GM19099 (cell line): Measurements from ENCODE around the gene NOS1AP.

Experiments used
- POLR2A ChIP-seq: IDR thresholded peaks from 3 replicates; pipeline ENCODE4 v1.6.1; 2011; ENCODE audit warnings: low read depth; ENCODE audit not compliant: insufficient read length; ENCODE audit errors: extremely low read depth

NOS1AP gene

DNA sequence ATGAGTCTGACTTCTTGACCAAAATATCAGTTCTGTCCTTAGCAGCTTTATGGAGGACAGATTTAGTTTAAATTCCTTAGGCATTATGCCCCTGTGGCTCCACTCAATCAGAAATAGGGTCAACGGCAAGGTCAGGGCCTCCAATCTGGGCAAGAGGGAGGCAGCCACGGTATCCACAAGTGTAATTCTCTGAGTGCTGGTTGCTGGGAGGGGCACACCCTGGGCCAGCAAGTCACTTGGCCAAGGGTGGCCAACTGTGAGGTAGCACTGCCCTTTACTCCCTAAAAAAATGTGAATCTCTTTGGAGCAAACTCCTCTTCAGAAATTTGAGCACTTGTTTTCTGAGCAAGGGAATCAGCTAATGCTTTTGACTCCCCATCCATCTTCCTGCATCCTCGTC is 294.3 kb downstream of the NOS1AP start:
- no peak for TF ChIP-seq POLR2A

DNA sequence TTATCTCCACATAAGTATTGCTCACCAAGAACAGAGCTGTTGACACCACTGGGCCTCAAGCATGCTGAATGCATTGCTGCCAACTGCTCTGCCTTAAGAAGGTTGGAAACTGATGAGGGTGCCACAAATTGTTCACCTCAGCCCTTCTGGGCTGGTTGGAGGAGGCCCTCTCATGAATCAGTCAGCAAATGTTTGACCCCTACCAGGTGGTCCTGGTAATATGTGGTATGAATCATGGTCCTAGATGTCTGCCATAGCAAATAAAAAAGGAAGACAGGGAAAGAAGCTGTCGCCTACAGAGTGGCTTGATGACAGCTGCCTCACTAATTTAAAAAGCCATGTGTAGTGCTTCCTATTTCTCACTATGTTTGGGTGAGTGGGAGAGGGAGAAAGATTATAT is 295.0 kb downstream of the NOS1AP start:
- no peak for TF ChIP-seq POLR2A

DNA sequence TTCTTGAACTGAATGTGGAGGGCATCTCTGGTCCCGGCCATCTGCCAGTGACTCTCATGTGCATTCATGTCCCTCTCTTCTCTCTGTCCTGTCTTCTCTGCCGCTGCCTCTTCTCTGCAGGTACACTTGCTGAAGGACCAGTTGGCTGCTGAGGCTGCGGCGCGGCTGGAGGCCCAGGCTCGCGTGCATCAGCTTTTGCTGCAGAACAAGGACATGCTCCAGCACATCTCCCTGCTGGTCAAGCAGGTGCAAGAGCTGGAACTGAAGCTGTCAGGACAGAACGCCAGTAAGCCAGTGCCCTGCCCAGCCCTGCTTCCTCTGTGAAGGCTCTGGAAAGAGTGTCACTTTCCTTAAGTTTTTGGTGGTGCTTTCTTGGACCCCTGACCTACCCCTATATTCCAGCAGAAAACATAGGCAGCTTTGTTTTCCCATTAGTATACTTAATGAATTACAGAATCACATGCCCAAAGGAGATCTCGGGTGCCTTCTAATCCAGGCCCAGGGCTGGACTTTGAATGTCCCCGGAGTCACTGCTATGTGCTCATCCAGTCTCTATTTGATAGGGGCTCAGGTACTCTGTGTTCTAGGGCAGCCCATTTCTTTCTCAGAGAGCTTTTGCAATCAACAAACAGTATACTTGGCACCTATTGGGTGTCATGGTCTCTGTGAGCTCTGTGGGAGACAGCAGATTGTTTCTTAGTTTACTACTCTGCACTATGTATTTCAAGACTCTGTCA is 296.0 kb downstream of the NOS1AP start:
- TF ChIP-seq POLR2A, result no peak

DNA sequence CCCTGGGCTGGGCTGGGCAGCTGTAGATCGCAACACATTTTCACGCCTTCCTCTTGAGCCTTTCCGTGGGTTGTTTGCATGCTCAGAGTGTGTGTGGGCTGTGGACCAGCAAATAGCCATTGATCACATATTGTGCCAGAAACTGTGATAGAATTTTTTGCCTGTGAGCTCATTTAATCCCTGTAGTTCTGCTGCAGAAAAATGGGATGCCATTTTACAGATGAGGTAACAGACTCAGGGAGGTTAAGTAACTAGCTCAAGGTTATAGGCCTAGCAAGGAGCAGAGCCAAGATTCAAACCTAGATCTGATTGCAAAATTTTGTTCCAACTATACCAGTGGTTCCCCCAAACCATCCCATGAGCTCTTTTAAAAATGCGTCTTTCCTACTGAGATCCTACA is 296.7 kb downstream of the NOS1AP start:
- no peak for TF ChIP-seq POLR2A

GRCh38 chr1:162366671-162367070 is 297.2 kb downstream of the NOS1AP start:
- TF ChIP-seq POLR2A, result no peak

DNA sequence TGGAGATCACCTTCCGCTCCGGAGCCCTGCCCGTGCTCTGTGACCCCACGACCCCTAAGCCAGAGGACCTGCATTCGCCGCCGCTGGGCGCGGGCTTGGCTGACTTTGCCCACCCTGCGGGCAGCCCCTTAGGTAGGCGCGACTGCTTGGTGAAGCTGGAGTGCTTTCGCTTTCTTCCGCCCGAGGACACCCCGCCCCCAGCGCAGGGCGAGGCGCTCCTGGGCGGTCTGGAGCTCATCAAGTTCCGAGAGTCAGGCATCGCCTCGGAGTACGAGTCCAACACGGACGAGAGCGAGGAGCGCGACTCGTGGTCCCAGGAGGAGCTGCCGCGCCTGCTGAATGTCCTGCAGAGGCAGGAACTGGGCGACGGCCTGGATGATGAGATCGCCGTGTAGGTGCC is 297.6 kb downstream of the NOS1AP start:
- no peak for TF ChIP-seq POLR2A

DNA sequence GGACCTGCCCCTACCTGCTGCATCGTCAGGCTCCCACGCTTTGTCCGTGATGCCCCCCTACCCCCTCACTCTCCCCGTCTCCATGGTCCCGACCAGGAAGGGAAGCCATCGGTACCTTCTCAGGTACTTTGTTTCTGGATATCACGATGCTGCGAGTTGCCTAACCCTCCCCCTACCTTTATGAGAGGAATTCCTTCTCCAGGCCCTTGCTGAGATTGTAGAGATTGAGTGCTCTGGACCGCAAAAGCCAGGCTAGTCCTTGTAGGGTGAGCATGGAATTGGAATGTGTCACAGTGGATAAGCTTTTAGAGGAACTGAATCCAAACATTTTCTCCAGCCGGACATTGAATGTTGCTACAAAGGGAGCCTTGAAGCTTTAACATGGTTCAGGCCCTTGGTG is 298.3 kb downstream of the NOS1AP start:
- TF ChIP-seq POLR2A, result no peak

- no peak for TF ChIP-seq POLR2A
Observed at GRCh38 chr1:162368451-162368850, 299.0 kb downstream of the NOS1AP start.

GRCh38 chr1:162369571-162369970 is 300.1 kb downstream of the NOS1AP start:
- no peak for TF ChIP-seq POLR2A

- TF ChIP-seq POLR2A, result no peak
Observed at GRCh38 chr1:162370161-162370560, 300.7 kb downstream of the NOS1AP start.

DNA sequence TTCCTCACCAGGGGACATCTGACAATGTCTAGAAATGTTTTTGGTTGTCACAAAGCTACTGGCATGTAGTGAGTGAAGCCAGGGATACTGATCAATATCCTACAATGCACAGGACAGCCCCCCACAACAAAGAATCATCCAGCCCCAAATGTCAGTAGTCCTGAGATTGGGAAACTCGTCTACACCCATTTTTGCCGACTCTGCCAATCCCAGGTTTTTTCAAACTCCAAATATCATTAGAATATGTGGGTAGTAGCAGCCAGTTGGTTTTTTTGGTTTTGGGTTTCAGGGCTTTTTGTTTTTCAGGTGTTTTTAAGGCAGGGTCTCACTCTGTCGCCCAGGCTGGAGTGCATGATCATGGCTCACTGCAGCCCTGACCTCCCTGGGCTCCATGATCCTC is 301.2 kb downstream of the NOS1AP start:
- no peak for TF ChIP-seq POLR2A

DNA sequence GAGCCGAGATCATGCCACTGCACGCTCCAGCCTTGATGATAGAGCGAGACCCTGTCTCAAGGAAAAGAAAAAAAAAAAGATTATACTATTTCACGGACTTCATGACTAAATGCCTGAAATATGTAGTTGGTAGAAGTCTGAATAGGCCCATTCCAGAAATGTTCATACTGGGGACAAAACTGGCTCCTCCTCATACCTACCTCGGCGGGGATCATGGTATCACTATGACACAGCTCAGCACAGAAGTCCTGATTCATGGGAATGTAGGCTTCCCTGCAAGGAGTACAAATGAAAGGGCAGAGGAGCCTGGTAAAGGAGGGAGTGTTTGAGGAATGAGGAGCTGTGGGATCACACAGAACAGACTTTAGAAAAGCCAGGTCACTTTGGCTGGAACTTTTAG is 302.1 kb downstream of the NOS1AP start:
- TF ChIP-seq POLR2A, result no peak

DNA sequence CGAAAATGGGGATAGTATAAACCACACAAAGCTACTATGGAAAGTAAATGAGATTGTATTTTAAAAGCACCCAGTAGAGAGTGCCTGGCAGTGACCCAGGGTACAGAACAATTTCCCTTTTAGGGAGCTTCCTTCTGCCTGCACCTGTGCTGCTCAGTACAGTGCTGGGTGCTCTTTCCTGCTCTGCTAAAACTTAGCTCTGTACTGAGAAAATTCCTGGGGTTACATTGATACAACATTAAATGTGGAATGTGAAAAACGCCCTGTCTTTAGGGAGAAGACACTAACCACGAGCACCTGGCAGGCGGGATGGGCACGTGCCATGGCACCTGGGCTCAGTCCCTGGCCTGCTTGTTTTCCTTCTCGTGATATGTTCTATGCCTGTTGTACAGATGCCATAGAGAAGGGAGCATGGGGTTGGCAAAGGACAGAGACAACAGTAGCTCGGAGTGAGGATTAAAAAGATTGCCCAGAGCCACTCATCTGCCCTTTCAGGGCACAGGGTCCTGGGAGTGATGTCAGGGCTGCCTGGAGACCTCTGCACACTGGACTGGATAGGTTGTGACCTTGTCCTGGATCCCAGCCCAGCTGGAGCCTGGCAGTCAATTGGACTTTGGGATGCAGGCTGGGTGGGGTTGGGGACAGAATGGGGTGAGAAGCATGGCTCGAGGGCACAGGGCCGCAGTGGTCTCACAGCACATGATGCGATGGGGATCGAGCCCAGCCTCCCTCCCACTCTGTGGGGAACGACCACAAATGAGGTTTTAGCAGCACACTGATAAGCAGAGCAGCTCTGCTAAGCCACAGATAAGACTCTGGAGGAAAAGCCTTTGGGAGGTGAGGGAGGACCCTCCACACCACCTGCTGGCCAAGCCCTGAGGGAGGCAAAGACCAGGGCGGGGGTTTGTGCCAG is 302.9 kb downstream of the NOS1AP start:
- no peak for TF ChIP-seq POLR2A

DNA sequence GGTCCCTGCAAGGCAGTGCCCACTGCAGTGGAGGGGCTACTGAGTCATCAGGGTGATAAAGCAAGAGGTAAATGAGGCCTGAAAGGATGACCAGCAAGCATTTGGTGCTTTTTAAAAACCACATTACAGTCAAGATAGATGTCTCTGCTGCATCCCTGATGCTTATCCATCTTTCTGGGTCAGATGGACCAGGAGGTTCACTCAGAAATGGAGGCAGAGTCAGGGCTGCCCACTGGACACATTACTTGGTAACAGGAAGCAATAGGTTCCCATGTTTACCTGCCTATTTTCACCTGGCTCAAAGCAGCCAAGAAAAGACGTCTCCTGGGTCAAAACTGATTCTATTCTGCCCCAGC is 303.6 kb downstream of the NOS1AP start:
- TF ChIP-seq POLR2A, result no peak

GRCh38 chr1:162373541-162374260 is 304.2 kb downstream of the NOS1AP start:
- no peak for TF ChIP-seq POLR2A
